Lung (tissue), 12 donors: Measurements from ENCODE around the gene CAMSAP2. TPM values are rescaled to one million over a fixed set of nuclear protein-coding genes. Genes with fewer than 3 reads are reported as not detected.

Experiments
- ATAC-seq: fragments of 200-7000 bp; cut with Tn5 transposase; one replicate; pipeline ENCODE4 v1.9.1; 2020; ENCODE audit warnings: moderate number of reproducible peaks; ENCODE audit not compliant: insufficient read depth, low FRiP score
- DNase-seq, 3 donors: peaks; one replicate each; pipeline ENCODE4 v3.0.0-alpha.2; 2013 to 2017
- H3K27ac ChIP-seq, 2 donors: one replicate each; pipeline ENCODE4 v1.5.1; 2013; ENCODE audit warnings: mild to moderate bottlenecking in 2 of 2, moderate library complexity in 2 of 2, control low read depth in 1 of 2, inconsistent platforms in 1 of 2, low read depth in 1 of 2, low read length in 1 of 2
- H3K27me3 ChIP-seq, 3 donors: one replicate each; pipeline ENCODE4 v1.5.1; 2013; ENCODE audit warnings: low read length in 2 of 3; ENCODE audit not compliant: control insufficient read depth in 3 of 3, insufficient read depth in 3 of 3
- H3K36me3 ChIP-seq, 4 donors: one replicate each; pipeline ENCODE4 v1.5.1; 2013; ENCODE audit warnings: low read length in 4 of 4, mild to moderate bottlenecking in 1 of 4, moderate library complexity in 1 of 4; ENCODE audit not compliant: control insufficient read depth in 4 of 4, insufficient read depth in 4 of 4
- H3K4me1 ChIP-seq, 5 donors: one replicate each; pipeline ENCODE4 v1.5.1; 2013; ENCODE audit warnings: low read length in 5 of 5, mild to moderate bottlenecking in 2 of 5, moderate library complexity in 1 of 5; ENCODE audit not compliant: control insufficient read depth in 5 of 5, insufficient read depth in 5 of 5
- H3K4me3 ChIP-seq: one replicate; pipeline ENCODE4 v1.5.1; 2013; ENCODE audit warnings: mild to moderate bottlenecking, control low read depth, moderate library complexity
- H3K9ac ChIP-seq, 2 donors: one replicate each; pipeline ENCODE4 v1.5.1; 2013; ENCODE audit warnings: low read length in 2 of 2, control low read depth in 1 of 2; ENCODE audit not compliant: insufficient read depth in 1 of 2
- H3K9me3 ChIP-seq, 4 donors: one replicate each; pipeline ENCODE4 v1.5.1; 2013; ENCODE audit warnings: low read length in 3 of 4, mild to moderate bottlenecking in 1 of 4, moderate library complexity in 1 of 4; ENCODE audit not compliant: control insufficient read depth in 4 of 4, insufficient read depth in 3 of 4
- CTCF ChIP-seq: IDR thresholded peaks from 2 replicates; pipeline ENCODE4 v1.5.1; 2012; ENCODE audit warnings: mild to moderate bottlenecking; ENCODE audit errors: control extremely low read depth, extremely low read depth
- WGBS, 2 donors: extraction: QIAGEN DNeasy Blood & Tissue Kit; methylation state at CpG; one replicate each; pipeline ENCODE4 v1.1.7; 2013; 5-methylcytosine and 5-hydroxymethylcytosine counted together
- polyA plus RNA-seq, 2 donors: library from polyadenylated mRNA; stranded (reverse); fragments of 200-250 nt; gene quantifications; one replicate each; pipeline ENCODE4 v1.2.1, GENCODE V29; 2013
- total RNA-seq, 2 donors: library from RNA; depleted of rRNA in 1 of 2; stranded (reverse); fragments of >200 nt in 1 of 2; gene quantifications; one replicate each; pipeline ENCODE4 v1.2.1, GENCODE V29; 2014 to 2021
- donor health status: control.
- donor health status: control.
- donor health status: Bipolar disorder and iron deficiency.
- donor health status: healthy.
- donor health status: DM: yes; HTN: yes; CAD: no.

CAMSAP2 gene
- total and polyA plus RNA-seq, 4 donors = 8.0 to 51.8 (median 16.6) TPM

- H3K27me3 ChIP-seq = peaks cover 6 to 34% (median 21%) of the 10 kb centered on the region in 3 donors
- peaks cover 0 to 15% (median 8%) of the 10 kb centered on the region in 5 donors for H3K4me1 ChIP-seq
- DNase-seq = no peak
- peaks cover 0 to 4% (median under 1%) of the 10 kb centered on the region in 4 donors for H3K36me3 ChIP-seq
- TF ChIP-seq CTCF = no peak
- no peak for ATAC-seq
- WGBS, 2 donors = 76 to 82% methylated on average over 5 of the region's 5 CpGs
- H3K4me3 ChIP-seq = no peak overlapping the region
- H3K27ac ChIP-seq = no peak overlapping the region
- no peak overlapping the region for H3K9ac ChIP-seq
- peaks cover 0 to 6% (median 0%) of the 10 kb centered on the region in 4 donors for H3K9me3 ChIP-seq
Observed at GRCh38 chr1:200869376-200869752, 130.7 kb downstream of the CAMSAP2 start.

GRCh38 chr1:200869753-200870391, 131.2 kb downstream of the CAMSAP2 start:
- TF ChIP-seq CTCF = no peak
- DNase-seq (no peak), ATAC-seq (no peak)
- H3K4me3 ChIP-seq = no peak overlapping the region
- peaks cover 0 to 6% (median 0%) of the 10 kb centered on the region in 4 donors for H3K9me3 ChIP-seq
- H3K9ac ChIP-seq = no peak overlapping the region
- WGBS, 2 donors = 80 to 87% methylated on average over 9 of the region's 9 CpGs
- peaks cover 0 to 3% (median under 1%) of the 10 kb centered on the region in 4 donors for H3K36me3 ChIP-seq
- H3K27ac ChIP-seq = no peak overlapping the region
- peaks cover 0 to 15% (median 8%) of the 10 kb centered on the region in 5 donors for H3K4me1 ChIP-seq
- H3K27me3 ChIP-seq = peaks cover 6 to 39% (median 26%) of the 10 kb centered on the region in 3 donors

- WGBS, 2 donors = 67 to 73% methylated on average over 21 to 23 of the region's 23 CpGs
- peak within 1 kb of the TSS; percentile 19 for H3K4me3 ChIP-seq
- DNase-seq (no peak), ATAC-seq (no peak)
- peaks cover 0 to 6% (median 0%) of the 10 kb centered on the region in 4 donors for H3K9me3 ChIP-seq
- H3K27ac ChIP-seq = no peak within 1 kb of the TSS
- H3K4me1 ChIP-seq = peaks cover 0 to 16% (median 8%) of the 10 kb centered on the region in 5 donors
- H3K36me3 ChIP-seq = no peaks in the 10 kb centered on the region
- H3K27me3 ChIP-seq = peaks cover 6 to 55% (median 28%) of the 10 kb centered on the region in 3 donors
- H3K9ac ChIP-seq = no peak within 1 kb of the TSS
- no peak for TF ChIP-seq CTCF
Observed at GRCh38 chr1:200872446-200873115, 133.9 kb downstream of the CAMSAP2 start, which contains the start of gene GPR25. Gene GPR25, plus strand, starts transcription at chr1:200872981. Its CDS starts 57 bp downstream, at chr1:200873038.
